Brain microvascular endothelial cell (primary cell): ENCODE measurements around the gene HECTD4.

Experiments used
- DNase-seq: peaks from one replicate; pipeline ENCODE4 v3.0.0-alpha.2; 2020
- H3K27ac ChIP-seq: fragments of 250-450 bp; sonication (Bioruptor Pico); 2 replicates; pipeline ENCODE4 v1.5.1; 2020; ENCODE audit warnings: mild to moderate bottlenecking, moderate library complexity
- H3K27me3 ChIP-seq: fragments of 250-450 bp; sonication (Bioruptor Pico); replicated peaks from 2 replicates; pipeline ENCODE4 v1.5.1; 2020; ENCODE audit warnings: mild to moderate bottlenecking
- H3K36me3 ChIP-seq: fragments of 250-450 bp; sonication (Bioruptor Pico); replicated peaks from 2 replicates; pipeline ENCODE4 v1.5.1; 2020; ENCODE audit warnings: mild to moderate bottlenecking
- H3K4me3 ChIP-seq: 2 replicates; pipeline ENCODE4 v1.5.1; 2011; ENCODE audit warnings: low read depth, mild to moderate bottlenecking, control low read depth, low read length, moderate library complexity
- in situ Hi-C: cut with HindIII; loops from 2 replicates; pipeline ENCODE4 v1.10.0; 2017; ENCODE audit warnings: low sequenced_read_pairs, low pct_ligation_motif_present
- TF ChIP-seq, protein P1 (sequence below): IDR thresholded peaks from 2 replicates; pipeline ENCODE4 v1.5.1; 2011; ENCODE audit warnings: low read depth, mild to moderate bottlenecking, moderate library complexity, low read length, control low read depth, inconsistent platforms; ENCODE audit errors: missing control alignments

The HECTD4 gene

GRCh38 chr12:112288638-112289037 lies 93.6 kb downstream of the HECTD4 start:
- H3K27me3 ChIP-seq = no peaks in the 10 kb centered on the region
- H3K27ac ChIP-seq = no peak overlapping the region
- DNase-seq = no peak
- H3K36me3 ChIP-seq = no peaks in the 10 kb centered on the region
- H3K4me3 ChIP-seq = no peak overlapping the region
- TF ChIP-seq, protein P1, sequence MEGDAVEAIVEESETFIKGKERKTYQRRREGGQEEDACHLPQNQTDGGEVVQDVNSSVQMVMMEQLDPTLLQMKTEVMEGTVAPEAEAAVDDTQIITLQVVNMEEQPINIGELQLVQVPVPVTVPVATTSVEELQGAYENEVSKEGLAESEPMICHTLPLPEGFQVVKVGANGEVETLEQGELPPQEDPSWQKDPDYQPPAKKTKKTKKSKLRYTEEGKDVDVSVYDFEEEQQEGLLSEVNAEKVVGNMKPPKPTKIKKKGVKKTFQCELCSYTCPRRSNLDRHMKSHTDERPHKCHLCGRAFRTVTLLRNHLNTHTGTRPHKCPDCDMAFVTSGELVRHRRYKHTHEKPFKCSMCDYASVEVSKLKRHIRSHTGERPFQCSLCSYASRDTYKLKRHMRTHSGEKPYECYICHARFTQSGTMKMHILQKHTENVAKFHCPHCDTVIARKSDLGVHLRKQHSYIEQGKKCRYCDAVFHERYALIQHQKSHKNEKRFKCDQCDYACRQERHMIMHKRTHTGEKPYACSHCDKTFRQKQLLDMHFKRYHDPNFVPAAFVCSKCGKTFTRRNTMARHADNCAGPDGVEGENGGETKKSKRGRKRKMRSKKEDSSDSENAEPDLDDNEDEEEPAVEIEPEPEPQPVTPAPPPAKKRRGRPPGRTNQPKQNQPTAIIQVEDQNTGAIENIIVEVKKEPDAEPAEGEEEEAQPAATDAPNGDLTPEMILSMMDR = no peak
- in situ Hi-C loops = no loop called here

DNA sequence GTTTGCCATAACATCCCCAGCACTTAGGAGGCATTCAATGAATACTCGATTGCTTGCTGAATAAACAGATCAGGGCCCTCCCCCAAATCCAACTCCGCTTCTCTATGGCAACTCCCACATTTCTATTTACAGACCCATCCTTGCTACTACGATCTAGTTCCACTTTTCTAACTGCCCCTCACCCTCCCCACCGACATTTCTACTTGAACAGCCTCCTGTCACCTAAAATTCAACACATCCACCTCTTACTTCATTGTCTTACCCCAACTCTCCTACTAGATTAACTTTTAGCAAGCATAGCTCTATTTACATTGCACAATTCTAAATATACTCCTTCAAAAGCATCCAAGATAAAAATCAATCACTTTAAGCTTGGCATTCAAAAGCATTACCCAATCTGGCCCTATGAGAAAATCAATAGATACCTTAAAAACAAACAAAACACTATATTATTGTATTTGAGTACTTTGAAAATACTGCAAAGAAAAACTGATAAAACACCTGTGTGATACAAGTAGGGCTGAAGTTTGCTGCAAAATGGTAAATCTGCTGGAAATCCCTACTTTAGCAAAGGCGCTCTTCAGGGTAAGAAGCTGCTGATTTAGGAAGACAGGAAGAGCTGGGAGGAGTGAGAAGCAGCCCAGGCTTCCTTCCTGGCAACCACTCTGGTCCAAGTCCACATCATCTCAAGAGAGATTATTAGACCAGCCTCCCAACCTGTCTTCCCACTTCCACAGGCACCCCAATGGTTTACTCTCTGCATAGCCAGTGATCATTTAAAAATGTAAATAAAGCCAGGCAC lies 96.4 kb downstream of the HECTD4 start:
- in situ Hi-C loops = no loop called here
- Histone ChIP-seq H3K36me3 (no peaks in the 10 kb centered on the region), H3K27ac (no peak overlapping the region), H3K4me3 (no peak overlapping the region), H3K27me3 (no peaks in the 10 kb centered on the region)
- no peak for DNase-seq
- TF ChIP-seq, protein P1 = no peak

DNA sequence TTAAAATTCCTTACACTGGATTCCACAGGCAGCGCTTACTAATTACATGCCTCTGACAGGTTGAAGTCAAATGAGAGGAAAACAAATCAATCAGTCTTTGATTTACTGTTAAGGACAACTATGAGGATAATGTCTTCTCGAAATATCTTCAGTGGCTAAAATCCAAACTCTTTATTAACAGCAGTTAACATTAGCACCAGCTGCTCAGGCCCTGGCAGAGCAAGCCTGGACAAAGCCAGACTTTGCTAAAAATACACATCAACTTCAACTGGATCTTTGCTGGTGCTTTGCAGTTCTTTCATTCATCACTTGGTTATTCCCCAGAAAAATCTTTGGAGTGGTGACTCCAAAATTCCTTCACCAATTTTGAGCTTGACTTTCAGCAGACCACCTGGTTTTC lies 98.7 kb downstream of the HECTD4 start:
- Histone ChIP-seq H3K27me3 (no peaks in the 10 kb centered on the region), H3K4me3 (no peak overlapping the region), H3K27ac (no peak overlapping the region), H3K36me3 (no peaks in the 10 kb centered on the region)
- DNase-seq = no peak
- in situ Hi-C loops = no loop called here
- TF ChIP-seq, protein P1 = no peak

GRCh38 chr12:112282920-112283319 lies 99.3 kb downstream of the HECTD4 start:
- Histone ChIP-seq H3K36me3 (no peaks in the 10 kb centered on the region), H3K27me3 (no peaks in the 10 kb centered on the region), H3K4me3 (no peak overlapping the region), H3K27ac (no peak overlapping the region)
- TF ChIP-seq, protein P1 = no peak
- in situ Hi-C loops = no loop called here
- DNase-seq = no peak

DNA sequence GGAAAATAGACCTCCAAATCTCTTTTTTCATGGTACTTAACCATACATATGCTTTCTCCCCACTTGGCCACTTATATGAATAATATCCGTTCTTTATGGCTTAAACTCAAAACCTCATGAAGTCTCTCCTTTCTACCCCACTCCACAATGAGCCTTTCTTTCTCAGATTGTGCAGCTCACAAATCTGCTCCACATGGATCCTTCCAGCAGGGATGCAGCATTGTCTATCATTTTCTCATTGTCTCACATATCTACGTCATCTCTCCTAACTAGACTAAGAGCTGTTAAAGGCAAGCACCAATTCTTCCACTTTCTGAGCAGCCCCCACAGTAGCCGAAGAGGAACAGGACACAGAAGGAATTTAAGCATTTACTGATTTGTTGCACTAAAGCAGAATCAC lies 106.4 kb downstream of the HECTD4 start:
- in situ Hi-C loops = no loop called here
- Histone ChIP-seq H3K4me3 (no peak overlapping the region), H3K36me3 (peaks cover 6% of the 10 kb centered on the region), H3K27me3 (no peaks in the 10 kb centered on the region), H3K27ac (no peak overlapping the region)
- DNase-seq = no peak
- TF ChIP-seq, protein P1 = no peak

DNA sequence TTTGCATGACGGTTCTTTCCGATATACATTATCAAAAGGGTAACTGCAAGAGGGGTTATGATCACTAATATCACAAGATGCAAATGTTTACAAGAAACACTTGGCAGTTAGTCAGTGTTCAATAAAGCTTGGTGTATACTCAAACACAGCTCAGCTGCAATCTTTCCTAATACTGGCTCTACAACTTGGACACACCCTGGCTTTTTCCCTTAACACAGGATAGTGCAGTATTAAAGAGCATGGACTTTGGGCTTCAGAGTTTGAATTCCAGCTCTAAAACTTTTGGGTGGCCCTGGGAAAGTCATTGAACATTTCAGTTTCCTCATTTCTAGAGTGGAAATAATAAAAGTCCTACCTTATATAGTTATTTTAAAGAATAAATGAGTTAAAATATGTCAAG lies 107.0 kb downstream of the HECTD4 start:
- in situ Hi-C loops = no loop called here
- Histone ChIP-seq H3K27ac (no peak overlapping the region), H3K4me3 (no peak overlapping the region), H3K27me3 (no peaks in the 10 kb centered on the region), H3K36me3 (peaks cover 6% of the 10 kb centered on the region)
- TF ChIP-seq, protein P1 = no peak
- DNase-seq = no peak
